ENCODE measurements around the gene FAM13C.

The FAM13C gene

DNA sequence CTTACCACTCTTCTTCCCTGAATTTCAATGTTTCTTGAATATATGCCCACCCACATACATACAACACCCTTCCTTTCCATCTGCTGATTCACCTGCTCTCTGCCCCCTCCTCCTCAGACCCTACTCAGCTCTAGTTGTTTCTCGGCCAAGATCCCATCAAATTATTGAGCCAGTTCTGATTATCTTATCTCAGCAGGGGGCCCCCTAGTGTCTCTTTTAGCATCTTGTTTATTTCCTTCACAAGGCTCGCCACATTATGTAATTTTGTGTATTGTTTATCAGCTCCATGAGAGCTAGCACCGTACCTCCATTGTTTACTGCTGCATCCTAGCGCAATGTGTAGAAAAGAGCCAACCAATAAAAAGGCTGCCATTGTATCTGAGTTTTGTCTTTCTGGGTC, 71.9 kb downstream of the FAM13C start:
- TF ChIP-seq, protein P1, sequence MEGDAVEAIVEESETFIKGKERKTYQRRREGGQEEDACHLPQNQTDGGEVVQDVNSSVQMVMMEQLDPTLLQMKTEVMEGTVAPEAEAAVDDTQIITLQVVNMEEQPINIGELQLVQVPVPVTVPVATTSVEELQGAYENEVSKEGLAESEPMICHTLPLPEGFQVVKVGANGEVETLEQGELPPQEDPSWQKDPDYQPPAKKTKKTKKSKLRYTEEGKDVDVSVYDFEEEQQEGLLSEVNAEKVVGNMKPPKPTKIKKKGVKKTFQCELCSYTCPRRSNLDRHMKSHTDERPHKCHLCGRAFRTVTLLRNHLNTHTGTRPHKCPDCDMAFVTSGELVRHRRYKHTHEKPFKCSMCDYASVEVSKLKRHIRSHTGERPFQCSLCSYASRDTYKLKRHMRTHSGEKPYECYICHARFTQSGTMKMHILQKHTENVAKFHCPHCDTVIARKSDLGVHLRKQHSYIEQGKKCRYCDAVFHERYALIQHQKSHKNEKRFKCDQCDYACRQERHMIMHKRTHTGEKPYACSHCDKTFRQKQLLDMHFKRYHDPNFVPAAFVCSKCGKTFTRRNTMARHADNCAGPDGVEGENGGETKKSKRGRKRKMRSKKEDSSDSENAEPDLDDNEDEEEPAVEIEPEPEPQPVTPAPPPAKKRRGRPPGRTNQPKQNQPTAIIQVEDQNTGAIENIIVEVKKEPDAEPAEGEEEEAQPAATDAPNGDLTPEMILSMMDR (conservative IDR thresholded peaks at IDR 0.05), result no peak
- no peak overlapping the region for H3K27ac ChIP-seq

DNA sequence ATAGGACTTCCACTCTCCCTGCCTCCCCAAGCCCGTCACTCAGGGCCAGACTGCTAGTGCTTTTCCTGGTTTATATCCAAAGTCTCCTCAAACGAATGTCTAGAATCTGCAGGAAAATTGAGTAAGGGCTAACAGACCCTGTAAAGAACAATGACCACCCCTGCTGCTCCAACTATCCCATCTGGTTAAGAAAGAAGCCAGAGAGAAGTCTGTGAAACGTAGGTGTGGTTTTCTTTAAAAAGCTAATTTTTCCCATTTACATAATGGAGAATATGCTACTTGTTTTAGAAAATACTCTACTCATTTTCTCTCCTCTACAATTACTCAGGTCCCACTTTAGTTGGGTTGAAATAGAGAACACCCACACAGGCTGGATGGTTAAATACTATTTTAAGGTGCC, 72.5 kb downstream of the FAM13C start:
- TF ChIP-seq, protein P1 (conservative IDR thresholded peaks at IDR 0.05), result no peak
- no peak overlapping the region for H3K27ac ChIP-seq

DNA sequence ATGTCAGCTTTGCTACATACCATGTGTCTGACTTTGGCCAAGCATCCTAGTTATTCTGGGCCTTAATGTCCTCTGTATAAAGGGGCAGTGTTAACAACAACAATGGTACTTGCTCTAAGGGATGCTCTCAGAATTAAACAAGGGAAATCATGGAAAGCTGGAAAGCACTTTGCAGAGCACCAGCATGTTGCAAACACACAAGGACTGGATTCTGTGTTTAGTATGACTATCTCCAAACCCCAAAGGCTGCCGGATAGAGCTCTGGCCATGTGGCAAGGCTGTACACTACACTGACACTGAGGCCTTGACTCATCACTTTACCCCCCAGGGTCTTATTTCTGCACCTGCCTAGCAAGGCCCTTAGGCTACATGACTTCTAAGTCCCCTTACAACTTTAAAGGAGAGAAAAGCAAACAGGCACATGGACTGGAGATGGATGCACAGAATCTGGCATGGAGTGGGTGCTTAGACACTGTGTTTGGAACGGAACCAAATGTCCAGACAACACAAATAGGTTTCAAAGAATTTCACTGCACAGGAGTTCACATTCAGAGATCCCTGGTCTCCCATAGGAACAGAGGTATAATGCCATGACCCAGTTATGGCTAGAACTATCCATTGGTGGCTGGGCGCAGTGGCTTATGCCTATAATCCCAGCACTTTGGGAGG, 74.6 kb downstream of the FAM13C start:
- H3K27ac ChIP-seq, result no peak overlapping the region
- TF ChIP-seq, protein P1 (conservative IDR thresholded peaks at IDR 0.05), result no peak

DNA sequence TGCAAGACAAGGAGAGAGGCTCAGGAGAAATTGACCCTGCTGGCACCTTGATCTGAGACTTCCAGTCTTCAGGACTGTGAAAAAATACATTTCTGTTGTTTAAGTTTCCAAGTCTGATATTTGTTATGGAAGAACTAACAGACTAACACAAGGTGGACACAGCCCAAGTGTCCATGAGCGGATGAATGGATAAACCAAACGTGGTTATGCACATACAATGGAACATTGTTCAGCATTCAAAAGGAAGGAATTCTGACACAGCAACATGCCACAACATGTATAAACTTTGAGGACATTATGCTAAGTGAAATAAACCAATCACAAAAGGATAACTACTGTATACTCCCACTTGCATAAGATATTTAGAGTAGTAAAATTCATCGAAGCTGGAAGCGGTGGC, 76.5 kb downstream of the FAM13C start:
- no peak overlapping the region for H3K27ac ChIP-seq
- TF ChIP-seq, protein P1 (conservative IDR thresholded peaks at IDR 0.05), result no peak

DNA sequence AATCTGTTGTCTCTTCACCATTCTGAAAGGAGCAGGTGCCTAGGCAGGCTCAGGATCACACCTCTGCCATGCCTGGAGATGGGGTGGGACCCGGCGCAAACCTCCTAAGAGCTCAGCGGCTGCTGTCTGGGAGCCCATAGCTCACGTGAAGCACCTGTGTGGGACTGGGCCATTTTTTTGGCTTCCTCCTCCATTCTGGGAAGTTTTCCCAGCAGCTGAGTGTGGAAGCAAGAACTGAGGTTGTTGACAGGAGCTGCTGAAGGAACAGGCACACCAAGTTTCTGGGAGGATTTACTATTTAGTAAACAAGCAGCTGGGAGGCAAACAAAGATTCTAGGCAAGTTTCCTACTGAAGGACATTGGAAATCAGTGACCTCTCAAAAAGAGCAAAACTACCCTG, 77.3 kb downstream of the FAM13C start:
- TF ChIP-seq, protein P1 (conservative IDR thresholded peaks at IDR 0.05), result no peak
- H3K27ac ChIP-seq, result 0 out of 2 replicates have a peak overlapping the region, but pooled peaks have one; percentile 2

DNA sequence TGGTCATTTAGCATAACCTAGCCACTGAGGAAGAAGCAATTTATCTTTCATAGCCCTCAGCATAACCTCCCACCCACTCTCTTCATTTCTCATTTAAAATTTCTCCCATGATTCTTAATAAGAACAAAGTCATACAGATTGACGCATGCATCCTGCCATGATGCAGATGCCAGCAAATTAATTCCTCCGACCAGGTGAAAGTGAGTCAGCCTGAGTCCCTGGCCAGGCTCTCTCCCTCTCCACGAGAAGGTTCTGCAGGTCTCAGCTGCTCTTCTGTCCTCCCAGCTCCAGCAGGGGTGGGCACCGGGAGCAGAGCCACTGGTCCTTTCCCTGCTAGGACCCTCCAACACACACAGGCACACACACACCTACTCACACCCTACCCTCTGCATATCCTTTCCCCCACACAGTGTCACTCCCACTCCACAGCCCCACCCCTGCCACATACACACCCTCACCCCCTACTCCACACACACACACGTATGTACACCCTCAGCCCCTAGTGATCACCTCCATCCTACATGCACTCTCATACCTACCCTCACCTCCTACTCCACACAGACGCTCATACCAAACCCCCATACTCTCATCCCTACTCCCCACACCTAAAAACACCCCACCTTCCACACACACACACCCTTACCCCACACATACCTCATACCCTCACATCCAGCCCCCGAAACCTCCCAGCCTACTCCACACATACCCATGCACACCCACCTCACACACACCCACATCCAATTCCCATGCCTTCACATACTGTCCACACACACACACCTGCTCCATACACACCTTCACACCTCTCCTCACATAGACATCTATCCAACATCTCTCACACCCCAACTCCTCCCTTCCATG, 78.0 kb downstream of the FAM13C start:
- no peak overlapping the region for H3K27ac ChIP-seq
- TF ChIP-seq, protein P1 (conservative IDR thresholded peaks at IDR 0.05), result no peak

DNA sequence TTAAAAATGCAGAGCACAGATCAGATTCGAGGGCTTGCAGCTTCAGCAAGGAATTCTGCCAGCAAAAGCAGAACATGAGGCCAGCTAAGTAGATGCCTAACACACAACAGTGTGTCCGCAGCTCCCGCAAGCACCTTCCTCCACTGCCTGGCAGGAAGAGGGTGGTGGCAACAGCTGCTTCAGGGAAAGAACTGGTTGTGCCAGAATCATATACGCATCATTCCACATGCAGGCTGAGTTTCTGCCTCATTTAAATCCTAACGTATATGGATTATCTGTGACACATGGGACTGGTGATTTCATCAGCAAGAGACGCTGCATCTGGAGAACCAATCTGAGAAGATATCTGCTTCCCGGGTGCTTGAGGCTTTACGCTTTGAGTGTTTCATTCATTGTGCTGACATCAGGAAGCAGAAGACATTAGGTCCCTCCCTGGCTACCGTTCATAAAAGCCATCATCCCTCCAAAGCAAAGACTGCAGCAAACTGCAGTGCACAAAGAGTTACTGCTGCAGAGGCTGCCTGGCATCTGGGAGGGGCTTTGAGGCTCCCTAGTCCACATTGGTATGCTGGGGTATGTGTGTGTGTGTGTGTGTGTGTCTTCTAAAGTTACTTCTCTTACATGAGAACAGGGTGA, 78.8 kb downstream of the FAM13C start:
- TF ChIP-seq, protein P1 (conservative IDR thresholded peaks at IDR 0.05), result no peak
- no peak overlapping the region for H3K27ac ChIP-seq

All from VCaP (cell line).